M059J (cell line): ENCODE results near the gene PIAS2. TPM values are rescaled to one million over a fixed set of nuclear protein-coding genes. Genes with fewer than 3 reads are reported as not detected.
"Not testable (repeated sequence)": the region's sequence is repeated elsewhere in the genome, so short reads cannot be mapped to it uniquely, and the experiment has no call there.

Experiments used
- DNase-seq: peaks from one replicate; pipeline ENCODE4 v3.0.0-alpha.2; 2012; ENCODE audit warnings: low read depth
- total RNA-seq: library from RNA; depleted of rRNA; stranded (reverse); fragments of >200 nt; shearing (Covaris generic); gene quantifications from 2 replicates; pipeline ENCODE4 v1.2.3, GENCODE V29; 2014

PIAS2 gene
- total RNA-seq, 1 experiment from 2014 or later, result 35.9 TPM

GRCh38 chr18:46832422-46832821 is 84.9 kb downstream of the PIAS2 start:
- peak; percentile 49 for DNase-seq

- DNase-seq, result no peak
Measured at GRCh38 chr18:46831434-46831833, 85.9 kb downstream of the PIAS2 start.

GRCh38 chr18:46830633-46831032 is 86.7 kb downstream of the PIAS2 start:
- no peak for DNase-seq

- no peak for DNase-seq
Measured at GRCh38 chr18:46829947-46830346, 87.4 kb downstream of the PIAS2 start.

- no peak for DNase-seq
Measured at GRCh38 chr18:46829531-46829930, 87.8 kb downstream of the PIAS2 start.

GRCh38 chr18:46821856-46822711 is 95.2 kb downstream of the PIAS2 start:
- no peak for DNase-seq

- DNase-seq, result no peak
Measured at GRCh38 chr18:46820863-46821262, 96.4 kb downstream of the PIAS2 start.

GRCh38 chr18:46815661-46816060 is 101.6 kb downstream of the PIAS2 start:
- no peak for DNase-seq

GRCh38 chr18:46814399-46814798 is 102.9 kb downstream of the PIAS2 start:
- no peak for DNase-seq

- no peak for DNase-seq
Measured at GRCh38 chr18:46812311-46812710, 105.0 kb downstream of the PIAS2 start.

- no peak for DNase-seq
Measured at GRCh38 chr18:46810481-46811000, 106.8 kb downstream of the PIAS2 start.

- no peak for DNase-seq
Measured at GRCh38 chr18:46809145-46809544, 108.2 kb downstream of the PIAS2 start.

GRCh38 chr18:46795945-46796344 is 121.4 kb downstream of the PIAS2 start:
- not testable (repeated sequence) for DNase-seq

- DNase-seq, result no peak
Measured at GRCh38 chr18:46794607-46795006, 122.7 kb downstream of the PIAS2 start.

- DNase-seq, result no peak
Measured at GRCh38 chr18:46793565-46793964, 123.7 kb downstream of the PIAS2 start.

- no peak for DNase-seq
Measured at GRCh38 chr18:46789088-46789487, 128.2 kb downstream of the PIAS2 start.

GRCh38 chr18:46787674-46788073 is 129.6 kb downstream of the PIAS2 start:
- no peak for DNase-seq

GRCh38 chr18:46772357-46772756 is 144.9 kb downstream of the PIAS2 start:
- no peak for DNase-seq

- DNase-seq, result no peak
Measured at GRCh38 chr18:46771141-46771540, 146.2 kb downstream of the PIAS2 start.

GRCh38 chr18:46770708-46771107 is 146.6 kb downstream of the PIAS2 start:
- no peak for DNase-seq

- DNase-seq, result no peak
Measured at GRCh38 chr18:46768166-46768921, 149.0 kb downstream of the PIAS2 start.

- peak; percentile 22 for DNase-seq
Measured at GRCh38 chr18:46767217-46767616, 150.1 kb downstream of the PIAS2 start.

- DNase-seq, result no peak
Measured at GRCh38 chr18:46764586-46764985, 152.7 kb downstream of the PIAS2 start.
